Breast epithelium (tissue), 3 donors: ENCODE measurements around the gene POTEJ.
"Not testable (repeated sequence)": the region's sequence is repeated elsewhere in the genome, so short reads cannot be mapped to it uniquely, and the experiment has no call there.

ENCODE experiments used
- CTCF ChIP-seq, 3 donors: fragments of 450-650 bp; IDR thresholded peaks; one replicate each; pipeline ENCODE4 v1.5.1; 2016 to 2017; ENCODE audit warnings: antibody characterized with exemption in 3 of 3, mild to moderate bottlenecking in 3 of 3, moderate library complexity in 3 of 3
- POLR2A ChIP-seq: fragments of 450-650 bp; IDR thresholded peaks from one replicate; pipeline ENCODE4 v1.6.1; 2016; ENCODE audit warnings: antibody characterized with exemption, mild to moderate bottlenecking, moderate library complexity

- TF ChIP-seq CTCF (IDR thresholded peaks at IDR 0.05); POLR2A: not testable (repeated sequence)
These were observed 81.0 kb downstream of the POTEJ start for GRCh38 chr2:130692041-130692770.
